Activated T-helper 17 cell treated with anti-CD3 and anti-CD28 coated beads, Interleukin-2, amount 50 U/mL, for 72 hours (primary cell): Measurements from ENCODE around the gene CRADD. TPM values are rescaled to one million over a fixed set of nuclear protein-coding genes. Genes with fewer than 3 reads are reported as not detected.
"Not testable (repeated sequence)": the region's sequence is repeated elsewhere in the genome, so short reads cannot be mapped to it uniquely, and the experiment has no call there.

ENCODE experiments used
- ATAC-seq: fragments of 150-1000 bp; cut with Tn5 transposase; replicated peaks from 2 replicates; pipeline ENCODE4 v1.10.0; 2021; ENCODE audit warnings: mild to moderate bottlenecking, moderate library complexity
- H3K27ac Mint-ChIP-seq: one replicate; pipeline ENCODE4 v1.8.0; 2022; ENCODE audit warnings: mixed read lengths
- H3K27me3 Mint-ChIP-seq: one replicate; pipeline ENCODE4 v1.8.0; 2022; ENCODE audit warnings: mixed read lengths
- H3K36me3 Mint-ChIP-seq: one replicate; pipeline ENCODE4 v1.8.0; 2022; ENCODE audit warnings: low read depth, mild to moderate bottlenecking, mixed read lengths
- H3K4me1 Mint-ChIP-seq: one replicate; pipeline ENCODE4 v1.8.0; 2022; ENCODE audit warnings: mixed read lengths
- H3K4me3 Mint-ChIP-seq: one replicate; pipeline ENCODE4 v1.8.0; 2022; ENCODE audit warnings: mild to moderate bottlenecking, mixed read lengths
- H3K9me3 Mint-ChIP-seq: one replicate; pipeline ENCODE4 v1.8.0; 2022; ENCODE audit warnings: mixed read lengths
- total RNA-seq, 2 donors: library from RNA; stranded (reverse); gene quantifications; one replicate each; pipeline ENCODE4 v1.2.3, GENCODE V29; 2022

CRADD gene
- 10 to 100 TPM; 21.4 to 23.0 TPM for total RNA-seq

- H3K27ac Mint-ChIP-seq, result peak within 1 kb of the TSS; percentile 98
- no peaks in the 10 kb centered on the region for H3K9me3 Mint-ChIP-seq
- peak within 1 kb of the TSS; percentile 94 for H3K4me3 Mint-ChIP-seq
- peaks cover 9% of the 10 kb centered on the region for H3K36me3 Mint-ChIP-seq
- peaks cover 3% of the 10 kb centered on the region for H3K27me3 Mint-ChIP-seq
- H3K4me1 Mint-ChIP-seq, result peaks cover 26% of the 10 kb centered on the region
- peak; percentile 95 for ATAC-seq
Measured at GRCh38 chr12:93677195-93678064, at the start of gene CRADD. Gene CRADD (plus strand): TSS chr12:93677375.

- H3K27ac Mint-ChIP-seq, result no peak overlapping the region
- H3K4me1 Mint-ChIP-seq, result no peaks in the 10 kb centered on the region
- H3K27me3 Mint-ChIP-seq, result peaks cover 4% of the 10 kb centered on the region
- H3K4me3 Mint-ChIP-seq, result no peak overlapping the region
- H3K36me3 Mint-ChIP-seq, result no peaks in the 10 kb centered on the region
- ATAC-seq, result no peak
- peaks cover 4% of the 10 kb centered on the region for H3K9me3 Mint-ChIP-seq
Measured at GRCh38 chr12:93632383-93632782, 44.8 kb upstream of the CRADD start.

GRCh38 chr12:93634416-93634815, 42.8 kb upstream of the CRADD start:
- H3K4me3 Mint-ChIP-seq, result no peak overlapping the region

GRCh38 chr12:93636708-93637107, 40.5 kb upstream of the CRADD start:
- Mint-ChIP-seq H3K4me1 (no peaks in the 10 kb centered on the region), H3K27ac (no peak overlapping the region), H3K9me3 (peaks cover 4% of the 10 kb centered on the region), H3K27me3 (peaks cover 13% of the 10 kb centered on the region), H3K4me3 (no peak overlapping the region), H3K36me3 (no peaks in the 10 kb centered on the region)
- ATAC-seq, result no peak

More at GRCh38 chr12:93634416-93634815, 42.8 kb upstream of the CRADD start:
- peaks cover 9% of the 10 kb centered on the region for H3K27me3 Mint-ChIP-seq
- ATAC-seq, result no peak
- H3K27ac Mint-ChIP-seq, result no peak overlapping the region
- H3K36me3 Mint-ChIP-seq, result no peaks in the 10 kb centered on the region
- no peaks in the 10 kb centered on the region for H3K4me1 Mint-ChIP-seq
- H3K9me3 Mint-ChIP-seq, result peaks cover 4% of the 10 kb centered on the region

- no peak overlapping the region for H3K27ac Mint-ChIP-seq
- no peak for ATAC-seq
- H3K4me3 Mint-ChIP-seq, result no peak overlapping the region
- no peaks in the 10 kb centered on the region for H3K9me3 Mint-ChIP-seq
- H3K27me3 Mint-ChIP-seq, result peaks cover 13% of the 10 kb centered on the region
- no peaks in the 10 kb centered on the region for H3K4me1 Mint-ChIP-seq
- H3K36me3 Mint-ChIP-seq, result no peaks in the 10 kb centered on the region
Measured at GRCh38 chr12:93638095-93638494, 39.1 kb upstream of the CRADD start.

- no peak for ATAC-seq
- Mint-ChIP-seq H3K4me3 (no peak overlapping the region), H3K27me3 (peaks cover 13% of the 10 kb centered on the region), H3K27ac (no peak overlapping the region), H3K4me1 (no peaks in the 10 kb centered on the region), H3K36me3 (no peaks in the 10 kb centered on the region), H3K9me3 (no peaks in the 10 kb centered on the region)
Measured at GRCh38 chr12:93638954-93639353, 38.2 kb upstream of the CRADD start.

GRCh38 chr12:93639406-93639805, 37.8 kb upstream of the CRADD start:
- Mint-ChIP-seq H3K27ac (no peak overlapping the region), H3K9me3 (no peaks in the 10 kb centered on the region), H3K4me1 (no peaks in the 10 kb centered on the region), H3K4me3 (no peak overlapping the region), H3K27me3 (peaks cover 13% of the 10 kb centered on the region), H3K36me3 (no peaks in the 10 kb centered on the region)
- no peak for ATAC-seq

- H3K27ac Mint-ChIP-seq, H3K9me3 Mint-ChIP-seq, H3K4me1 Mint-ChIP-seq, ATAC-seq, H3K4me3 Mint-ChIP-seq, H3K36me3 Mint-ChIP-seq: not testable (repeated sequence)
- peaks cover 13% of the 10 kb centered on the region for H3K27me3 Mint-ChIP-seq
Measured at GRCh38 chr12:93641380-93641779, 35.8 kb upstream of the CRADD start.

GRCh38 chr12:93642751-93643150, 34.4 kb upstream of the CRADD start:
- no peak for ATAC-seq
- no peak overlapping the region for H3K27ac Mint-ChIP-seq
- no peaks in the 10 kb centered on the region for H3K36me3 Mint-ChIP-seq
- peaks cover 8% of the 10 kb centered on the region for H3K27me3 Mint-ChIP-seq
- no peaks in the 10 kb centered on the region for H3K4me1 Mint-ChIP-seq
- no peaks in the 10 kb centered on the region for H3K9me3 Mint-ChIP-seq
- H3K4me3 Mint-ChIP-seq, result no peak overlapping the region

GRCh38 chr12:93645702-93646101, 31.5 kb upstream of the CRADD start:
- no peaks in the 10 kb centered on the region for H3K36me3 Mint-ChIP-seq
- ATAC-seq, result no peak
- H3K27ac Mint-ChIP-seq, result no peak overlapping the region
- H3K4me1 Mint-ChIP-seq, result no peaks in the 10 kb centered on the region
- no peaks in the 10 kb centered on the region for H3K9me3 Mint-ChIP-seq
- no peaks in the 10 kb centered on the region for H3K27me3 Mint-ChIP-seq
- H3K4me3 Mint-ChIP-seq, result no peak overlapping the region

GRCh38 chr12:93650626-93651025, 26.5 kb upstream of the CRADD start:
- H3K9me3 Mint-ChIP-seq, result no peaks in the 10 kb centered on the region
- ATAC-seq, result no peak
- no peak overlapping the region for H3K4me3 Mint-ChIP-seq
- H3K36me3 Mint-ChIP-seq, result no peaks in the 10 kb centered on the region
- no peak overlapping the region for H3K27ac Mint-ChIP-seq
- no peaks in the 10 kb centered on the region for H3K27me3 Mint-ChIP-seq
- no peaks in the 10 kb centered on the region for H3K4me1 Mint-ChIP-seq

GRCh38 chr12:93653079-93653478, 24.1 kb upstream of the CRADD start:
- Mint-ChIP-seq H3K27ac (no peak overlapping the region), H3K36me3 (no peaks in the 10 kb centered on the region), H3K9me3 (no peaks in the 10 kb centered on the region), H3K4me3 (no peak overlapping the region), H3K4me1 (no peaks in the 10 kb centered on the region), H3K27me3 (no peaks in the 10 kb centered on the region)
- peak; percentile 34 for ATAC-seq

- H3K4me3 Mint-ChIP-seq, result no peak overlapping the region
- ATAC-seq, result no peak
- H3K36me3 Mint-ChIP-seq, result no peaks in the 10 kb centered on the region
- H3K27ac Mint-ChIP-seq, result no peak overlapping the region
- no peaks in the 10 kb centered on the region for H3K4me1 Mint-ChIP-seq
- no peaks in the 10 kb centered on the region for H3K27me3 Mint-ChIP-seq
- H3K9me3 Mint-ChIP-seq, result no peaks in the 10 kb centered on the region
Measured at GRCh38 chr12:93653712-93654111, 23.5 kb upstream of the CRADD start.

GRCh38 chr12:93654421-93654820, 22.8 kb upstream of the CRADD start:
- H3K36me3 Mint-ChIP-seq, result no peaks in the 10 kb centered on the region
- no peaks in the 10 kb centered on the region for H3K4me1 Mint-ChIP-seq
- H3K9me3 Mint-ChIP-seq, result no peaks in the 10 kb centered on the region
- no peak overlapping the region for H3K4me3 Mint-ChIP-seq
- no peak overlapping the region for H3K27ac Mint-ChIP-seq
- ATAC-seq, result no peak
- H3K27me3 Mint-ChIP-seq, result no peaks in the 10 kb centered on the region

- Mint-ChIP-seq H3K27me3 (peaks cover 5% of the 10 kb centered on the region), H3K36me3 (no peaks in the 10 kb centered on the region), H3K4me1 (no peaks in the 10 kb centered on the region), H3K4me3 (no peak overlapping the region), H3K27ac (no peak overlapping the region), H3K9me3 (no peaks in the 10 kb centered on the region)
- ATAC-seq, result no peak
Measured at GRCh38 chr12:93657071-93657470, 20.1 kb upstream of the CRADD start.
